Measurements from ENCODE around the gene IRAK3. TPM values are rescaled to one million over a fixed set of nuclear protein-coding genes. Genes with fewer than 3 reads are reported as not detected.

The IRAK3 gene
- total RNA-seq, 1 experiment from 2014 or later: 0.12 TPM

DNA sequence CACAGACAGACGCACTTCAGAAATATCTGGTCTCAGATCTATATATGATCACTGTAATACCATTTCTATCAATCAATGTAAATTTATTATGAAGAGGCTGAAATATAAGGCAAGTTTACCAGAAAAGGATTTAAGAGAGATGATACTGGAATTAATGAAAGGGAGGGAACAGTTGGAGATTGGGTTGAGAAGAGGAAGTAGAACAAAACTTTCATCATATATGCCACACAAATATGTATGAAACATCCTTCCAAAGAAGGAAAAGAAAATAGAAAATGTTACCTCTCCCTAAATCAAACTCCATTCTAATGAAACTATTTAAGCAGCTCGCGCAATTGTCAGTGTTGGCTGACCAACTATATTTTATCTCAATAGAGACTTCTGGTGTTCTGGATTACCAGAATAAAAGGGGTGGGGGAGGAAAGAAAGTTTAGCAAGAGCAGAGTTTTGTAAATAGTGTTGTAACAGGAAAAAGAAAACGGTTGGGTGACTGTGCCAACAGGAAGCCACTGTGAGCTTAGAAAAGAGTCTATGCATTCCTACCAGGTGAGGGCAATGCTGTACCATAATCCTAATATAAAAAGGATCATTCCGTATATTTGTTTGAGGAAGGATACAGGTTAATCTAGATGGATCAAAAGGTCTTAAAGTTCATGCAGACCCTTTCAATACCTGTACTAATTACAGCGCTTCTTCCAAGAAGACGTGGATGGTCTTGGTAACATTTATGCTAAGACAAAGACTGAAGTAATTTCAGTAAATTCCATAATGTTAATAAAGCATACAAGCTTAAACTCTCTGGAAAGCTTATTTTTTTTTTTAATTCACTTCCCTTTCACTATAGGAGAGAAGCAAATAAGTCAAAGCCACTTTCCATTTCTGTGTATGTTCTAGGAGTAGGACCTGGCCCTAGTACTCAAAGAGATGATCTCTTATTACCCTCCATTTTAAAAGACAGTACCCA lies 43.9 kb upstream of the IRAK3 start:
- intact Hi-C loops (cut with micrococcal nuclease): loop anchor here (1.0 to 5.0 kb wide), 3 partner anchors 87 to 547 kb away; no protein-coding TSS in a partner anchor
- peak; percentile 82 for ATAC-seq
- DNase-seq (ENCODE audit: low read depth, low spot score): peak; percentile 52
- Histone ChIP-seq H3K79me2 (ENCODE audit: insufficient read depth, low read length) (no peaks in the 10 kb centered on the region), H3K36me3 (ENCODE audit: control insufficient read depth in 1 of 2, insufficient read depth in 2 of 2, low read length in 2 of 2) (peaks cover 0 to 29% of the 10 kb centered on the region in 2 experiments; a peak in 2 of 4 replicates), H3K4me2 (ENCODE audit: low read length) (peak overlapping the region; percentile 23; the same call in 1 of the 2 replicates), H3K9me3 (ENCODE audit: control insufficient read depth in 1 of 2, insufficient read depth in 1 of 2, low read depth in 1 of 2, low read length in 2 of 2) (peaks cover 17 to 19% of the 10 kb centered on the region in 2 experiments; a peak in 2 of 4 replicates), H3K27ac (ENCODE audit: low read depth, low read length) (no peak overlapping the region), H4K20me1 (ENCODE audit: insufficient read depth) (no peaks in the 10 kb centered on the region), H3K4me3 (replicated peaks in 1 of 2; ENCODE audit: low read depth in 1 of 2, low read length in 2 of 2) (no peak overlapping the region), H3K4me1 (ENCODE audit: control insufficient read depth in 1 of 2, insufficient read depth in 2 of 2, low read length in 2 of 2) (peaks cover 0 to 8% of the 10 kb centered on the region in 2 experiments; a peak in 2 of 4 replicates), H3K27me3 (ENCODE audit: insufficient read depth, low read length) (no peaks in the 10 kb centered on the region), H3K9me2 (ENCODE audit: insufficient read depth) (no peaks in the 10 kb centered on the region), H2AFZ (ENCODE audit: low read depth, low read length, poor library complexity, severe bottlenecking) (no peak overlapping the region), H3K9ac (ENCODE audit: low read length) (no peak overlapping the region)
- no TSS peak for BruUV-seq (replicated peaks)
- ChIA-PET CTCF (interaction anchor here (0.7 to 2.0 kb wide), 25 partner anchors 9 to 389 kb away, joined by 3 to 18 read pairs (median 4); partner anchors contain the start of genes LLPH and TMBIM4), RAD21 (ENCODE audit: low non-redundant PET in 1 of 2, low total read pairs in 2 of 2, uncharacterized antibody in 2 of 2, unreplicated experiment in 2 of 2) (interaction anchor here in 1 of 2 experiments (0.6 to 1.0 kb wide), 2 partner anchors 14 to 24 kb away, joined by 3 to 4 read pairs; no protein-coding TSS in a partner anchor), POLR2A (interaction anchor here (1.2 kb wide), 1 partner anchor 14 kb away, joined by 12 read pairs; the partner anchor contains the start of gene LLPH)
- TF ChIP-seq SIN3A (IDR thresholded peaks at IDR 0.05; ENCODE audit: low read depth) (no peak), EGR1 (IDR thresholded peaks at IDR 0.05; ENCODE audit: low read depth) (no peak), ZFX (IDR thresholded peaks at IDR 0.05) (no peak), CEBPB (IDR thresholded peaks at IDR 0.05; ENCODE audit: low read depth) (peak; percentile 17; the same call in 1 of the 2 replicates), YY1 (IDR thresholded peaks at IDR 0.05; ENCODE audit: extremely low read depth, insufficient replicate concordance, low read depth, low read length) (no peak), EZH2 (IDR thresholded peaks at IDR 0.05) (no peak), POLR2A (IDR thresholded peaks at IDR 0.05; ENCODE audit: borderline replicate concordance, extremely low read depth, insufficient read depth, insufficient read length) (no peak), RAD21 (IDR thresholded peaks at IDR 0.05; ENCODE audit: low read depth) (peak; percentile 79), POLR2AphosphoS5 (IDR thresholded peaks at IDR 0.05; ENCODE audit: low read depth, low read length) (no peak), CBX3 (IDR thresholded peaks at IDR 0.05; ENCODE audit: low read depth) (peak; percentile 64; the same call in 1 of the 2 replicates), ZNF274 (IDR thresholded peaks at IDR 0.05; ENCODE audit: low read depth, low read length) (no peak), SP1 (IDR thresholded peaks at IDR 0.05; ENCODE audit: low read depth) (0 out of 2 replicates have a peak, but pooled peaks have one; percentile 6), JUND (IDR thresholded peaks at IDR 0.05) (no peak)
- TF ChIP-seq, protein P1, sequence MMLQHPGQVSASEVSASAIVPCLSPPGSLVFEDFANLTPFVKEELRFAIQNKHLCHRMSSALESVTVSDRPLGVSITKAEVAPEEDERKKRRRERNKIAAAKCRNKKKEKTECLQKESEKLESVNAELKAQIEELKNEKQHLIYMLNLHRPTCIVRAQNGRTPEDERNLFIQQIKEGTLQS (IDR thresholded peaks at IDR 0.05): no peak
- TF ChIP-seq, protein P2, sequence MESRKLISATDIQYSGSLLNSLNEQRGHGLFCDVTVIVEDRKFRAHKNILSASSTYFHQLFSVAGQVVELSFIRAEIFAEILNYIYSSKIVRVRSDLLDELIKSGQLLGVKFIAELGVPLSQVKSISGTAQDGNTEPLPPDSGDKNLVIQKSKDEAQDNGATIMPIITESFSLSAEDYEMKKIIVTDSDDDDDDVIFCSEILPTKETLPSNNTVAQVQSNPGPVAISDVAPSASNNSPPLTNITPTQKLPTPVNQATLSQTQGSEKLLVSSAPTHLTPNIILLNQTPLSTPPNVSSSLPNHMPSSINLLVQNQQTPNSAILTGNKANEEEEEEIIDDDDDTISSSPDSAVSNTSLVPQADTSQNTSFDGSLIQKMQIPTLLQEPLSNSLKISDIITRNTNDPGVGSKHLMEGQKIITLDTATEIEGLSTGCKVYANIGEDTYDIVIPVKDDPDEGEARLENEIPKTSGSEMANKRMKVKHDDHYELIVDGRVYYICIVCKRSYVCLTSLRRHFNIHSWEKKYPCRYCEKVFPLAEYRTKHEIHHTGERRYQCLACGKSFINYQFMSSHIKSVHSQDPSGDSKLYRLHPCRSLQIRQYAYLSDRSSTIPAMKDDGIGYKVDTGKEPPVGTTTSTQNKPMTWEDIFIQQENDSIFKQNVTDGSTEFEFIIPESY (IDR thresholded peaks at IDR 0.05; ENCODE audit: extremely low read depth, insufficient replicate concordance, low read length): no peak
- TF ChIP-seq, protein P3, sequence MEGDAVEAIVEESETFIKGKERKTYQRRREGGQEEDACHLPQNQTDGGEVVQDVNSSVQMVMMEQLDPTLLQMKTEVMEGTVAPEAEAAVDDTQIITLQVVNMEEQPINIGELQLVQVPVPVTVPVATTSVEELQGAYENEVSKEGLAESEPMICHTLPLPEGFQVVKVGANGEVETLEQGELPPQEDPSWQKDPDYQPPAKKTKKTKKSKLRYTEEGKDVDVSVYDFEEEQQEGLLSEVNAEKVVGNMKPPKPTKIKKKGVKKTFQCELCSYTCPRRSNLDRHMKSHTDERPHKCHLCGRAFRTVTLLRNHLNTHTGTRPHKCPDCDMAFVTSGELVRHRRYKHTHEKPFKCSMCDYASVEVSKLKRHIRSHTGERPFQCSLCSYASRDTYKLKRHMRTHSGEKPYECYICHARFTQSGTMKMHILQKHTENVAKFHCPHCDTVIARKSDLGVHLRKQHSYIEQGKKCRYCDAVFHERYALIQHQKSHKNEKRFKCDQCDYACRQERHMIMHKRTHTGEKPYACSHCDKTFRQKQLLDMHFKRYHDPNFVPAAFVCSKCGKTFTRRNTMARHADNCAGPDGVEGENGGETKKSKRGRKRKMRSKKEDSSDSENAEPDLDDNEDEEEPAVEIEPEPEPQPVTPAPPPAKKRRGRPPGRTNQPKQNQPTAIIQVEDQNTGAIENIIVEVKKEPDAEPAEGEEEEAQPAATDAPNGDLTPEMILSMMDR (IDR thresholded peaks at IDR 0.05 in 2 of 3, conservative IDR thresholded peaks at IDR 0.05 in 1 of 3; ENCODE audit: borderline replicate concordance in 1 of 3, insufficient read depth in 1 of 3, low read depth in 2 of 3, low read length in 2 of 3): peak; percentile 66 to 92 (median 81)
- TF ChIP-seq, protein P4, sequence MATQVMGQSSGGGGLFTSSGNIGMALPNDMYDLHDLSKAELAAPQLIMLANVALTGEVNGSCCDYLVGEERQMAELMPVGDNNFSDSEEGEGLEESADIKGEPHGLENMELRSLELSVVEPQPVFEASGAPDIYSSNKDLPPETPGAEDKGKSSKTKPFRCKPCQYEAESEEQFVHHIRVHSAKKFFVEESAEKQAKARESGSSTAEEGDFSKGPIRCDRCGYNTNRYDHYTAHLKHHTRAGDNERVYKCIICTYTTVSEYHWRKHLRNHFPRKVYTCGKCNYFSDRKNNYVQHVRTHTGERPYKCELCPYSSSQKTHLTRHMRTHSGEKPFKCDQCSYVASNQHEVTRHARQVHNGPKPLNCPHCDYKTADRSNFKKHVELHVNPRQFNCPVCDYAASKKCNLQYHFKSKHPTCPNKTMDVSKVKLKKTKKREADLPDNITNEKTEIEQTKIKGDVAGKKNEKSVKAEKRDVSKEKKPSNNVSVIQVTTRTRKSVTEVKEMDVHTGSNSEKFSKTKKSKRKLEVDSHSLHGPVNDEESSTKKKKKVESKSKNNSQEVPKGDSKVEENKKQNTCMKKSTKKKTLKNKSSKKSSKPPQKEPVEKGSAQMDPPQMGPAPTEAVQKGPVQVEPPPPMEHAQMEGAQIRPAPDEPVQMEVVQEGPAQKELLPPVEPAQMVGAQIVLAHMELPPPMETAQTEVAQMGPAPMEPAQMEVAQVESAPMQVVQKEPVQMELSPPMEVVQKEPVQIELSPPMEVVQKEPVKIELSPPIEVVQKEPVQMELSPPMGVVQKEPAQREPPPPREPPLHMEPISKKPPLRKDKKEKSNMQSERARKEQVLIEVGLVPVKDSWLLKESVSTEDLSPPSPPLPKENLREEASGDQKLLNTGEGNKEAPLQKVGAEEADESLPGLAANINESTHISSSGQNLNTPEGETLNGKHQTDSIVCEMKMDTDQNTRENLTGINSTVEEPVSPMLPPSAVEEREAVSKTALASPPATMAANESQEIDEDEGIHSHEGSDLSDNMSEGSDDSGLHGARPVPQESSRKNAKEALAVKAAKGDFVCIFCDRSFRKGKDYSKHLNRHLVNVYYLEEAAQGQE (IDR thresholded peaks at IDR 0.05; ENCODE audit: low read depth): no peak
